ENCODE measurements around the gene APC2.
A peak's percentile ranks its signal among the peaks of the same experiment; 100 is the strongest.

GRCh38 chr19:1417145-1417544 is 32.8 kb upstream of the APC2 start:
- TF ChIP-seq, protein P1, sequence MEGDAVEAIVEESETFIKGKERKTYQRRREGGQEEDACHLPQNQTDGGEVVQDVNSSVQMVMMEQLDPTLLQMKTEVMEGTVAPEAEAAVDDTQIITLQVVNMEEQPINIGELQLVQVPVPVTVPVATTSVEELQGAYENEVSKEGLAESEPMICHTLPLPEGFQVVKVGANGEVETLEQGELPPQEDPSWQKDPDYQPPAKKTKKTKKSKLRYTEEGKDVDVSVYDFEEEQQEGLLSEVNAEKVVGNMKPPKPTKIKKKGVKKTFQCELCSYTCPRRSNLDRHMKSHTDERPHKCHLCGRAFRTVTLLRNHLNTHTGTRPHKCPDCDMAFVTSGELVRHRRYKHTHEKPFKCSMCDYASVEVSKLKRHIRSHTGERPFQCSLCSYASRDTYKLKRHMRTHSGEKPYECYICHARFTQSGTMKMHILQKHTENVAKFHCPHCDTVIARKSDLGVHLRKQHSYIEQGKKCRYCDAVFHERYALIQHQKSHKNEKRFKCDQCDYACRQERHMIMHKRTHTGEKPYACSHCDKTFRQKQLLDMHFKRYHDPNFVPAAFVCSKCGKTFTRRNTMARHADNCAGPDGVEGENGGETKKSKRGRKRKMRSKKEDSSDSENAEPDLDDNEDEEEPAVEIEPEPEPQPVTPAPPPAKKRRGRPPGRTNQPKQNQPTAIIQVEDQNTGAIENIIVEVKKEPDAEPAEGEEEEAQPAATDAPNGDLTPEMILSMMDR (IDR thresholded peaks at IDR 0.05 in 8 of 11, conservative IDR thresholded peaks at IDR 0.05 in 3 of 11): no peak
- TF ChIP-seq POLR2A (IDR thresholded peaks at IDR 0.05): no peak
- peak in 1 of 3 donors; percentile 47 for TF ChIP-seq POLR2AphosphoS5 (IDR thresholded peaks at IDR 0.05)
